GM19324 (cell line): ENCODE data around the gene NR5A2.

ENCODE experiments used
- ATAC-seq: cut with Tn5 transposase; IDR thresholded peaks from one replicate; pipeline ENCODE4 v1.9.1; 2021; ENCODE audit warnings: mild to moderate bottlenecking, moderate library complexity; ENCODE audit not compliant: unreplicated experiment, low FRiP score

NR5A2 gene

DNA sequence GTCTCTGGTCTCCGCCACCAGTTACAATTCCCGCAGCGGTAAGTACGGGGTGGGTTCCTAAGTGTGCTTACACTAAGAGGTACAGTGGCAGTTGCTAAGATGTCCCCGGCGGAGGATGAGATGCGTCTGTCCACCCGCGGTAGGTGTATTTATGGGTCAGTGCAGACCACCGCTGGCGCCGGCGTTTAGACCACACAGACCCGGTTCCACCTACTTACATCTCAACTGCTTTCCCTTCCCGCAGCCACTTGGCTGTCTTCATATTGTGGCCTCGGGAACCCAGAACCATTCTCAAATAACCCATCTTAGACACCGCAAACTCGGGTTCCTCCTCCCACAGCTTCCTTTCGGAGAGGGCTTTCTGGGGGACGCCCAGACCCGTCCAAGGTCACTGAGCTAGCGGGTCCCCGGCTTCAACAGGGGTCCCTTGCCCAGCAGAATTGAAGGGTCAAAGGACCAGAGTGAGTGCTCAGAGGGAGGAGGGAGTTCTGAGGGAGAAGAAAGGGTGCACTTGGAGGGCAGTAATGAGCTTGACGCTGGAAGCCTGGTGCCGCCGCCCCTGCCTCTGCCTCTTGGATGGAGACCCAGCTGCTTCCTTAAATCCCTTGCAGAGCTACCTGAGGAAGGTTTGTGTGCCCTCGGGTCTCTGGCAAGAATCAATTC, 8.6 kb downstream of the NR5A2 start:
- ATAC-seq, result no peak

DNA sequence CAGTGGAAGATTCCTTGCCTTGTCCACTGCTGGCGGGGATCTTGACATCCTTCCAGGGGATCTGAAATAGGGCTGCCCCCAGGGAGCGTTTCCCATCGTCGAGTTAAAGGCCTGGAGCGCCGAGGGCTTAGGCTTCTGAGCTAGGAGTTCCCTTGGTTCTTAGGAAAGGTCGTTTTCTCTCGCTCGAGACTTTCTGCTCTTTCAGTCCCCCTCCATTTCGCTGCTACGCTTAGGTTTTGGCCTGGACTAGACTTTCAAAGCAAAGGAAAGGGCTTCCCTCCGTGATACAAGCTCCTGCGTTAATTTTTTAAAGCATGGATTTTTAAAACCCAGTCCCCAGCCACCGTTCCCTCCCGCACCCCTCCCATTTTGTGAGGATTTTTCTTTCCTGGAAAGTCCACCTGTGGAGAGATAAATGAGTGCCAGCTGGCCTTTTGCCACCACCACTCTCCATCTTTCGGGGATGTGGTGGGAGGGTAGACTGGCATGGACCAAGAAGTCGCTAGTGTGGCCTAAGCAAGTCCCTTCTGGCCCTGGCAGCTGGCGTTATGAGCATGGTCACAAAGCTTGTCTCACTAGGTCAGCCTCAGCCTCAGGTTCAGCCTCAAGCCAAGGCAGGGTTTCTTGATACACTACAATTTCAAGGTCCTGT, 9.2 kb downstream of the NR5A2 start:
- no peak for ATAC-seq

DNA sequence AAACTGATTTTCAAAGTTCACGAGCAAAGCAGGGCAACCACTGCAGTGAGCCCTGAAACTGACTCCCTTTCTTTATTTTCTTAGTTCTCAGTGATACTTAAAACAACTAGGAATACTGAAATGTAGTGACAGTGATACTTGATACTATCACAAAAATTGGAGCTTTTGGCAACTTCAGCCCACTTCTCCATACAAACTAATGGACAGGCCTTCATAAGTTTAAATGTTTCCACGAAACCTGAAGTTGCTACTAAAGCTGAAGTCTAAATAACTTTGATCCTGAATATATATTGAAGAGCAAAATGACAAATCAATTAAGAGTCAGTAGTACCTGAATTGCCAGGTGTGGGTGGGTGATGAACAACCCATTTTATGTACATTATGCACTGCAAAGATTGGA, 10.0 kb downstream of the NR5A2 start:
- ATAC-seq, result no peak

DNA sequence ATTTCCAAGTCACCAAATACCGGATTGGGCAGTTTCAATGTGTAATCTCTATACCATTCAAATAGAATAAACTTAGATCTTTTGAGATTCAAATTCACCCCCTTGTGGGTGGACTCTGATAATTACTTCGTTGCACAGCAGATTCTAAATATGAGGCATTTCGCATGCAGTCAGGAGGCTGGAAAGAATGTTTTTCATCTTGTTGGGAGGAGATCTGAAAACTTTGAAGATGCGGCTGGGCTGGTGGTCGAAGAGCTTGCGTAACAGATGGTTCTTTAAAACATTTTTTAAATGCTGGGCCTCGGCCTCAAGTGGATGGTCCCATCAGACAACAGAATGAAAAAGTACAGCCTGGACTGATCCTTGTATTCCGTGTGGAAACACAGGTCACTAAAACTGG, 10.4 kb downstream of the NR5A2 start:
- ATAC-seq, result no peak

DNA sequence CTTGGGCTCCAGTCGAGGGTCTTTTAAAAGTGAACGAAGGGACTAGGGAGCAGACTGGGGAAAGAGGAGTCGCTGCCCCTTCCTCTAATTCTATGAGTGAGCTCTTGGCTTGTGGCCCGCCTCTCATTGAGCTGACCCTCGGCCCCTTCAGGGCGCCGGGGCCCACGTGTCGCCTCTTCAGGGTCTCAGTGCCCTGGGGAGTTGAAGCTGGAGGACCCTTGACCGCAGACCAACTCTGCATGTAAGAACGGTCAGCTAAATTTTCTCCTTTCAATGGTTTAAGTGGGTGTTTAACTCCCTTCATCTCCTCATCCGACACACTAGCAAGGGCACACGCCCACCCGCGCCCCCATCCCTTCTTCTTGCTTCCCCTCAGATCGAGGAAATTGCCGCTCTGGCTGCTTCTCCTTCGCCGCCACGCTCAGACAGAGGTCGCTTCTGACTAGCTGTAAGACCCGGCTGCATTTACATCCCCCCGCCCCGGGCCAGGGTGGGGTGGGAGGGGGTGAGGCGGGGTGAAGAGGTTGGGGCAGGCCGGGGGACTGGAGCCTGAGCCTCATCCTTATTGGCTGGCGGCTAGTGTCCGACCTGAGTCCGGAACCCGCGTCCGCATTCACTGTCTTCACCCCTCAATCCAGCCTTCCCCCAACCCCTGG, 10.9 kb downstream of the NR5A2 start:
- ATAC-seq, result no peak

DNA sequence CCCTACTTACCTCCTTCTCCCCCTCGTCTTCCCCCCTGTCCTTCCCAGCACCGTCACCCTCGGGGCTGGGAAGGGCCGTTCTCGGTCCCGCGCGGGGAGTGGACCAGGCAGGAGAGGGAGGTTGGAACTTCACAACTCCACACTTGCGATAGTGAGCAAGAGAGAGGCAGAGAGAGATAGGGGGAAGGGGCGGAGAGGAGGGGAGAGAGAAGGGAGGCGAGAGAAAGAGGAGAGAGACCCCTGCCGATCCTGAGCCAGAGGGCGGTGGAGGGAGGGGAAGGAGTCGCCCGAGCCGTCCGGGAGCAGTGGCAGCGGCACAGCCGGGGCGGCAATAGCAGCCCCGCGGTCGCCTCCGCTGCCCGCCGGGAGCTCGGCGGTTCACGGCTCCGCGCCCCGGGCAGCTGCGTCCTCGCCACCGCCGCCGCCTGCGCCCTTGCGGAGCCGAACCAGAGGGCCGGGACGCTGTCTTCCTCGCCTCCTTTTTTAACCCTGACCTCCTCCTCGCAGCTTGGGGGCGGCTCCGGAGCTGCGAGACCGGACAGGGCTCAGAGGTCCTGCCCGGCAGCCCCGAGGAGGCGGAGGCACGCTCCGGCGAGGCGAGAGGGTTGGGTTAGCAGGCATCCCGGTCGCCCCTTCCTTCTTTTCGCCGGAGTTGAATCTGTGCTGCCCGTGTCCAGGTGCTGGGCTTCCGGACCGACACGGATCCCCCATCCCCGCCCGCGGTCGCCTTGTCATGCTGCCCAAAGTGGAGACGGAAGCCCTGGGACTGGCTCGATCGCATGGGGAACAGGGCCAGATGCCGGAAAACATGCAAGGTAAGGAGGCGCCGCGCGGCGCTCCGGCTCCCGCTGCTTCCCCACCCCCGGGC, 11.7 kb downstream of the NR5A2 start:
- no peak for ATAC-seq

DNA sequence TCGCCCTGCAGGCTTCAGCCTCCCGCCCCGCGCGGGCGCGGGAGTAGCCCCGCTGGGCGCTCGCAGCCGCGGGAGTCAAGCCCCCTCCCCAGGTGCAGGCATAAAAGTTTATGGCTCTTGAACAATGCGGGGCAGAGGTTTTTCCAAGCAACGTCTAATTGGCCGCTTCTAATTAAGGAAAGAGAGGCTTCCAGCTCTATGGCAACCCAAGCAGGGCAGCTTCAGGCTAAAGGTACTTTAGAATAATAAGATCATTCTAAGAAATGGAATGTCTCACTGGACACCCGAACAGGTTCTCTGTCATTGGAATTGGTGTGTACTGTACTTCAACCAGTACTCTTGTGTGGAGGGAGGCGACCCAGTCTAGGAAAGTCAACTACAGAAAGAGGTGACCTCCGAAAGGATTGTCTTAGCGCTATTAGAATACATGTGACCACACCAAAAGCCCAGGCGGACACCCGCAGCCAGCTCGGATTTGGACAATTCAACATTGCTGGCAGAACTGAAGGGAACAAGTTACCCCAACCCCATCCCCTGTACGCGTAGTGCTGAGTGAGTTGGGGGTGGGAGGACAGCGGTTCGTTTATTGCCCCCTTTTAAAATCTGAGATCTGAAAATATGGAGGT, 12.5 kb downstream of the NR5A2 start:
- no peak for ATAC-seq

DNA sequence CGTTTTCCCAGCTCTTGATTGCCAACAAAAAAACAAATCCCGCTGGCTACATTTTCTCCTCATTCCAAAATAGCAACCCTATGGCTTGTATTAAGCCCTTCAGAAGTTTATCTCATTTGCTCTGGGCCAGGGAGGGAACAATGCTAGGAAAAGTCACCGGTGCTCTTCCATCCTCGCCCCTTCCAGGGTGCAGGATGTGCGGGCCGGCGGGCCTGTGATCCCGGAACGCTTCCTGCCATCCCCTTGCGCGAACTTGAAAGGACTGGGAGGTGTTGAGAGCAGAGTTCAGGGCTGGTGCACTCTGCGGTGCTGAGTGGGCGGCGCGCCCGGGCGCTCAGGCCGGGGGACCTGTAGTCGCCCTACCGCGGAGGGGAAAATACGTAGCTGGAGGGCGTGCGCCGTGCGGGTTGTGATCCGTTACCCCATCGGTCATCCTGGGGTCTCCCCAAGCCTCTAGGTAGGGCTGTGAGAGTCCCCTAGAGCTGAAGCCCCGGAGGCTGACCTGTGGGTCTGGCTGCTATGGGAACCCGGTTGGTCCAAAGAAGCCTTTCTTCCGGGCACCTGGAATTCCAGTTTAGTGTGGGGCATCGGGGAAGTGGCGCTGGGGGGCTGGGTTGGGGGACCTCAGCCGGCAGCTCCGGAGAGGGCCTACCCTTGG, 13.1 kb downstream of the NR5A2 start:
- ATAC-seq, result no peak

DNA sequence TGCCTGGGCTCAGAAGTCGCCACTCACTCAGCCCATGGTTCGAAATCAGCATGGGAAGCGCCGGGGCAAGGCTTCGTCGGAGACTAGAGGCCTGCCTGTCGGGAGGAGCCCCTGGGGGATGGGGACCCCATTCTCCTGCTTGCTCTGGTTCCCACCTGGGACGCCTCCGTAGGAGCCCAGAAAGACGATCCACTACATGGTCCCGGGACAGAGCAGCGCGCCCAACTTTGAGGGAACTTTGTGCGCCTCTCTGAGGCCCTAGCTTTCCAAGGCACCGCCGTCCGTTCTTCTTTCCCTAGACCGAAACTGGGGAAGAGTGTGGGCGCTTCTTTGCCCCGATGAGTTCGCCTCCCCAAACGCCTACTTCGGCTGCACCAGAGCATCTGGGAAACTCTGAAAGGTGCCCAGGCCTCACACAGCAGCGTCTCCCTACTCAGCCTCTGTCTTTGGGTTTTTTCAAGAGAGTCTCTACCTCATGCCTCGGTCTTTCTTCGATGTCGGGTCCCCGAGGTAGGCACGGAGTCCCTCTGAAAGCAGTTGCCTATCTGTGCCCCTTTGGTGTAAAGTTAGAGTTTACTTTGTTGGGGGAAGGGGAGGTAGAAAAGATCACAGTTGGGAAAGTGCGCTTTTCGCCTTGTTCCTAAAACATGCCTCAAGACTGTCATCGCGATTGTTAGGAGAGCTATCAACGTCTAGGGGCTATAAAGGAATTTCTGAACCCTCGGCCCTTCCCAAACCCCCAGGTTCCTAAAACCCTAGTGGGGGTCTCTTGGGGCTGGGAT, 14.0 kb downstream of the NR5A2 start:
- no peak for ATAC-seq

DNA sequence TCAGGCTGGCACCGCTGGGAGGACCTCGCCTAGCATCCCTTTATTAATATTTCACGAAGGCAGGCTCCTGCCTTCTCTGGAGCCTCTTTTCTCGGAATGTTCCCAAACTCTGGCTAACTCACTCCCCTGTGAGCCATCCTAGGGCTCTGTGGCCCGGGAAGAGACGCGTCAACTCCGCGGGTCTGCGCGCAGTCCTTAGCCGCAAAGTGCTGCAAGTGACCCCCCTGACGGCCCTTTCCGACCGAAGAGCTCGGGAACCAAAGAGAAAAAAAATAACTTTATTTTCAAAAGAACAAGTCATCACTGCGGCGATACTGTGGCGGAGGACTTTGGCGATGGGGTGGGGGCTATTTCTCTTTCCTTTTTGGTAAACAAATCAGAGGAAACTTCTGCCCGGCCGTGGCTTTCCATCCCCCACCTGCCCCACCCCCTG, 14.6 kb downstream of the NR5A2 start:
- no peak for ATAC-seq

DNA sequence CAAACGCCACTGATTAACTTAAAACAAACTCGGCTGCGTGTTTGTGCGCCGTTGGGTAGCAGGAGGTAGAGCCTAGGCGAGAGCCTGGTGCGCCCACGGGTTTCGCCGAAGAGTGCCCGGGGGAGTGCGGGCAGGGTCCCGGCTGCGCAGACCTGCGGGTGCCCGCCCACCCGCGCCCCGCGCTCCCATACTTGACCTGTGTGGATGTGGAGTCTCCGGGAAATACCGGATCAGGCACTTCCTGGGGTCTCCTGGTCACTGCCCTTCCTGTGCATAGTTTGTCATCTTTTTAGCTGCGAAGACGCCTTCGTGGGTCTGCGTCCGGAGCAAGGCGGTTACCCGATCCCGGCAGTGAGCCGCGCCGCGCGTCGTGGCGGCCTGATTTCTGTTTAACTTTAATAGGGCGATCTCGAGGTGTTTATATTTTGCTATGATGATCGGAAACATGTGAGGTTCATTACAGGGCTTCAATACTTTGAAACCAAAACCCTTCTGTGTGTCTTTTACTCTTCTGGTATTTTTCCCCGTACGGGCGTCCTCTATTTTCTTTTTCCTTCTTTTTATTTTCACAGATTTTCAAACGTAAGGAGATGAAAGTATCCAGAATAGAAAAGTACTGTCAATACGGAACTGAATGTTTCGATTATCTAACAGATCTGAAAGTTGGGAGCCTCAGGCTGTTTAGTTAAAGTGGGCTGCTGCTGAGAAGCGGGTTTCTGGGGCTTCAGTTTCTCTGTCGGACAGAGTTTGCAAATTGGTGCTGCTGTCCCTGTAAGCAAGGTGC, 15.2 kb downstream of the NR5A2 start:
- no peak for ATAC-seq

DNA sequence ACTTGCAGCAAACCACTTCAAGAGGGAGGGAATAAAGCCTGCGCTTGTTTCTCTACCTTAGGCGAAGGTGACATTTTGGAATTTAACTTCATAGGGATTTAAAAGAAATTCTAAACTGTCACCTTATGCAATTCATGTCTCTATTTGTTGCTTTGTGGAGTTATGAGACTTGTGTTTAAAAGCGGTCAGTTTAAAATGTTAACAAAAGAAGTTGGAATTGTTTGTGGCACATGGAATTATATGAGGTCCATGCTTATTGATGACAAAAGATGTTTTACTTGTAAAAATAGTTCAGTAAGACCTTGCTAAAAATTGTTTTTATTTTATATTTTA, 15.8 kb downstream of the NR5A2 start:
- no peak for ATAC-seq

DNA sequence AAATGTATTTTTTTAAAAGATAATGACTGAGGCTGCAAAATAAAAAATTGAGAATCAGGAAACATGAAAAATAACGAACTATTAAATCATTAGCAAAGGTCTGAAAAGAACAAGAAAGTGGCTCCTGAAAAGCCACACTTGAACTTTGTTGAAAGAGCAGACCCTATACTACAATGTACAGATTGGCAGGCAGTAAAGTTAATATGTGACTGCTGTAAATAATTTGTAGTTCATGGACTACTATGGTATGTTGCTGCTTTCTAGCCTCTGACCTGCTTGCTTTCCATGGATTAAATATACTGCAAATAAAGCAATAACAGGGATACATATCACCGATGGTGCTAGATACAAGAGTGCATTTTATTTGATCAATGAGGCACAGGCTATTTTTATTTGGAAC, 18.6 kb downstream of the NR5A2 start:
- no peak for ATAC-seq

DNA sequence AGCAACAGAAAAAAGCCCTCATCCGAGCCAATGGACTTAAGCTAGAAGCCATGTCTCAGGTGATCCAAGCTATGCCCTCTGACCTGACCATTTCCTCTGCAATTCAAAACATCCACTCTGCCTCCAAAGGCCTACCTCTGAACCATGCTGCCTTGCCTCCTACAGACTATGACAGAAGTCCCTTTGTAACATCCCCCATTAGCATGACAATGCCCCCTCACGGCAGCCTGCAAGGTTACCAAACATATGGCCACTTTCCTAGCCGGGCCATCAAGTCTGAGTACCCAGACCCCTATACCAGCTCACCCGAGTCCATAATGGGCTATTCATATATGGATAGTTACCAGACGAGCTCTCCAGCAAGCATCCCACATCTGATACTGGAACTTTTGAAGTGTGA, 20.7 kb downstream of the NR5A2 start:
- ATAC-seq, result no peak

DNA sequence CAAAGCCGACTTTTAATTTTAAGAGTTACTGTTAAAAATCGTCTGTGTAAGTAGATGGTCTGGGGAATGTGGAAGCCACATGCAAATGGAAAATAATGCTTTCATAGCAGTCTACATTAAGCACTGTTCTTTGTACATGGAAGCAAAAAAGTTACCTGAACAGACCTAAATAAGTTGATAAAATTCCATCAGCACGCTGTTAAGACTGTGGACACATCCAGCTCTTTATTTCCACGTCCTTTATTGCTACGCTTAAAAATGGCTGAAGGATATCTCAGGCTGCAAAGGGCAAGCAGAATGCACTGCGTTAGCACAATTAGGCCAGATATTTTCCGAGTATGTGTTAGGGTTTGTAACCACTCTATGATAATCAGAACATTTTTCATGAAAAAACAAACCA, 22.3 kb downstream of the NR5A2 start:
- ATAC-seq, result no peak

DNA sequence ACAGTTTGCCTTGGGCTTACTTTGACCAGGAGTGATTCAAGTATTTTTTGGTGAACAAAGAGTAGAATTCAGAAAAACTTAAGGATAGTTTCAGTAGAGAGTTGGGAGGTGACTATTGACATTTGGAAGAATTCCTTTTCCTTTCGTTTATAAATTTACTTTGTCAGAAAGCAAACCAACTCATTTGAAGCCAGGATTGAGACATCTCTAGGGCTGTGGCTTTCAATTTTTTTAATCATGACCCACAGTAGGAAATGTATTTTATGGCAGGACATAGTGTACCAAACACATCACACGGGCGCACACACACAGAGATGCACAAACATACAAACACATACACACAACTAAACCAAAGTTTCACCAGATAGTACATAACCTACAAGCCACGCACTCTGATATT, 24.1 kb downstream of the NR5A2 start:
- no peak for ATAC-seq

DNA sequence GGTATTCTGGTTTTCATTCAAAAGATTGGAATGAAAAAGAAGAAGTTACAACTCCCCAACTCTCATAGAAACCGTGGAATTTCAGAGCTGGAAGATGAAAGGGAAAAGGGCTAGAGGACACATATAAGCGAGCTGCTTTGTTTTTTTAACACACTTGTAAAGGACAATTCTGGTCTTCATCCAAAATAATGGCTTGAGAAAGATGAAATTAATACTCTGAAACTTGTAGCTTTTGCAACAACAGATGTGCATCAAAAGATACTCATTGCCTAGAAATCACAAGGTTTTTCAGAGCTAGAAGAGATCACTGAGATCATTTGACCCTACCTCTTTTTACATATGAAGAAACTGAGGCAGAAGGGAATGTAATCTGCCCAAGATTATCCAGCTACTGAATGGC, 25.6 kb downstream of the NR5A2 start:
- no peak for ATAC-seq

DNA sequence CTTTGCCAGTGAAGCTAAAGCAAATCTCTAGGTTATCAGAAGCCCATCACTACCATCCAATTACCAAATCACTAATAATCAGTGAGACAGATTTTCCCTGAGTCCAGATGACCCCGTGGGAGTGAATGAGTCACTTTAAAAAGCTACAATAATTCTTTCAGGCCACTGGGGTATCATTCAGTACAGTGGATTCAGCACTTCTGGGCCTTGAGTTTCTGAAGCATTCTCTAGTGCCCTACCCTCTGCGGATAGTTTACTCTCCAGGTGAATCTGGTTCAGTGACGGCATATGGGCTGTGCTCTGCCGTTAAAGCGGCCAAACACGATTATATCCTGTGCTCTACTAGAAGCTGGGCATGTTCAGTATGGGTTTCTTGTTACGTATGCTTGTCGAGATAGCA, 26.1 kb downstream of the NR5A2 start:
- ATAC-seq, result no peak

DNA sequence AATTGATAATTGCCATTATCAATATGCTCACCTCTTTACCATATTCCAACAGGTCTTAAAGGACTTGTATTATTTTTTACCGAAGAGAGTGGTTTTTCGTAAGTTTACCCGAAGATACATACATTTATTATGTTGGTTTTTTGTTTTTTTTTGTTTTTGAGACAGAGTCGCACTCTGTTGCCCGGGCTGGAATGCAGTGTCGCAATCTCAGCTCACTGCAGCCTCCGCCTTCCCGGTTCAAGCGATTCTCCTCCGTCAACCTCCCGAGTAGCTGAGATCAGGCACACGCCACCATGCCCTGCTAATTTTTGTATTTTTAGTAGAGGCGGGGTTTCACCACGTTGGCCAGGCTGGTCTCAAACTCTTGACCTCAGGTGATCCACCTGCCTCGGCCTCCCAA, 30.8 kb downstream of the NR5A2 start:
- no peak for ATAC-seq
